WERI-Rb-1 (cell line): ENCODE measurements around the gene TLR7.

Source experiments
- DNase-seq: peaks from one replicate; pipeline ENCODE4 v3.0.0-alpha.2; 2020
- H3K27ac ChIP-seq: fragments of 250-450 bp; sonication (Bioruptor Pico); 2 replicates; pipeline ENCODE4 v1.5.1; 2020; ENCODE audit warnings: mild to moderate bottlenecking, moderate library complexity
- H3K27me3 ChIP-seq: fragments of 250-450 bp; sonication (Bioruptor Pico); 2 replicates; pipeline ENCODE4 v1.5.1; 2021; ENCODE audit warnings: mild to moderate bottlenecking, low read depth, moderate library complexity; ENCODE audit not compliant: insufficient read depth, severe bottlenecking
- H3K36me3 ChIP-seq: fragments of 250-450 bp; sonication (Bioruptor Pico); 2 replicates; pipeline ENCODE4 v1.5.1; 2020; ENCODE audit warnings: mild to moderate bottlenecking, moderate library complexity
- H3K4me3 ChIP-seq: 2 replicates; pipeline ENCODE4 v1.5.1; 2011; ENCODE audit warnings: low read depth, mild to moderate bottlenecking, control low read depth, low read length
- H3K9me3 ChIP-seq: fragments of 250-450 bp; sonication (Bioruptor Pico); 2 replicates; pipeline ENCODE4 v1.5.1; 2021; ENCODE audit warnings: mild to moderate bottlenecking, moderate library complexity; ENCODE audit not compliant: severe bottlenecking
- CTCF ChIP-seq: IDR thresholded peaks from 2 replicates; pipeline ENCODE4 v1.5.1; 2011; ENCODE audit warnings: low read depth, mild to moderate bottlenecking, control low read depth, inconsistent platforms, low read length

TLR7 gene

GRCh38 chrX:12891171-12891570 is 24.3 kb downstream of the TLR7 start:
- no peaks in the 10 kb centered on the region for H3K36me3 ChIP-seq
- peaks cover 3% of the 10 kb centered on the region for H3K9me3 ChIP-seq
- peaks cover 83% of the 10 kb centered on the region for H3K27me3 ChIP-seq
- H3K27ac ChIP-seq: no peak overlapping the region
- TF ChIP-seq CTCF: no peak
- no peak for DNase-seq
- no peak overlapping the region for H3K4me3 ChIP-seq

GRCh38 chrX:12891915-12892506 is 25.1 kb downstream of the TLR7 start:
- Histone ChIP-seq H3K36me3 (no peaks in the 10 kb centered on the region), H3K27me3 (peaks cover 75% of the 10 kb centered on the region), H3K27ac (no peak overlapping the region), H3K4me3 (no peak overlapping the region), H3K9me3 (peaks cover 3% of the 10 kb centered on the region)
- DNase-seq: no peak
- no peak for TF ChIP-seq CTCF

GRCh38 chrX:12892716-12893115 is 25.8 kb downstream of the TLR7 start:
- peaks cover 78% of the 10 kb centered on the region for H3K27me3 ChIP-seq
- TF ChIP-seq CTCF: no peak
- H3K36me3 ChIP-seq: no peaks in the 10 kb centered on the region
- DNase-seq: no peak
- H3K9me3 ChIP-seq: peaks cover 3% of the 10 kb centered on the region
- H3K27ac ChIP-seq: no peak overlapping the region
- H3K4me3 ChIP-seq: no peak overlapping the region

- Histone ChIP-seq H3K27ac (no peak overlapping the region), H3K4me3 (no peak overlapping the region), H3K36me3 (no peaks in the 10 kb centered on the region), H3K27me3 (peaks cover 83% of the 10 kb centered on the region), H3K9me3 (peaks cover 3% of the 10 kb centered on the region)
- peak; percentile 29 for DNase-seq
- TF ChIP-seq CTCF: peak; percentile 73
Measured at GRCh38 chrX:12894074-12895030, 27.5 kb downstream of the TLR7 start.

GRCh38 chrX:12895866-12896265 is 29.0 kb downstream of the TLR7 start:
- no peaks in the 10 kb centered on the region for H3K9me3 ChIP-seq
- no peak overlapping the region for H3K4me3 ChIP-seq
- H3K36me3 ChIP-seq: no peaks in the 10 kb centered on the region
- no peak overlapping the region for H3K27ac ChIP-seq
- no peak for TF ChIP-seq CTCF
- H3K27me3 ChIP-seq: peaks cover 83% of the 10 kb centered on the region
- no peak for DNase-seq
